ENCODE results near the gene RNF220.

GRCh38 chr1:44554706-44555105 lies 149.7 kb downstream of the RNF220 start:
- no peak for TF ChIP-seq EP300 (IDR thresholded peaks at IDR 0.05)
- TF ChIP-seq CTCF (IDR thresholded peaks at IDR 0.05): no peak
